Measurements from ENCODE around the gene CDH22.

CDH22 gene

DNA sequence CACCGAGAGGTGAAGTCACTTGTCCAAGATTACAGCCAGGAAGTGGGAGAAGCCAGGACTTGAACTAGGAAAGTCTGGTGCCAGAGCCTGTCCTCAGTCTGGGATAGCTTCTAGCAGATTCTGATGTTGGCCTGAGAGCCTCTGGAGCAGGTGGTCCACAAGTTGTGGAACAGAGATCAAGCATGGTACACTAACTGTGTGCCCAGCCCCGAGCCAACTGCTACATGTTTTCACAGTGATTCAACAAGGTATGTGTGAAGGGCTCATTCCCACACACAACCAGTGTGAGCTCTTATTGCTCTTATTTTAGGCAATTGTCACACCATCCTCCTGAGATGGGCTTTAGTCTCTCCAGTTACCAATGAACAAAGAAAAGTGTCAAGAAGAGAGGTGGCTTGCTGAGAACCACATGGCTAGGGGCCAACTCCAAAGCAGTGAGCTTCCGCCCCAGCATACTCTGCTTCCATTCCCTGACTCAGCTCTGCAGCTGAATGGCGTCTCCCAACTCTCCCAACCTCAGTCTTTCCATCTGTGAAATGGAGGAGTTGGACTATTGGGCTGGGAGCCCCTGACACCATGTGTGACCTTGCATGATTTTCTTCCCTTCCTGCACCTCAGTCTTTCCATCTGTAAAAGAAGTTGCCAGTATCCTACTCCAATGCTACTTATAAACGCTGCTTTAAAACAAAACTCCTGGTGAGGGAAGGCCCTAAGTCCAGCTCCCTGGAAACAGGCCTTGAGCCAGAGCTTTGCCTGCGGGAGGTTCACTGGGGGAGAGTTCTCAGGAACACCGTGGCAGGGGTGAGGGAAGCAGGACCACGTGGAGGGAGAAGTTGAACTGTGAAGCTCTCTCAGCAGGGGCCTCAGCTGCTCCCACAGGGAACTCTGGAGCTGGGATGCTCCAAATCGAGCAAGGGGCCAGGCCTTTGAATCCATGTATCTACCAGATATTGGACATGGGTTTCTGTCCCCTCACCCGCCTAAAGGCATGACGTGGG, 40.9 kb downstream of the CDH22 start:
- DNase-seq = no peak

- no peak for DNase-seq
Observed at GRCh38 chr20:46265539-46265938, 42.8 kb downstream of the CDH22 start.

GRCh38 chr20:46264391-46265266, 43.7 kb downstream of the CDH22 start:
- DNase-seq = no peak

- no peak for DNase-seq
Observed at GRCh38 chr20:46261456-46262253, 46.6 kb downstream of the CDH22 start.

DNA sequence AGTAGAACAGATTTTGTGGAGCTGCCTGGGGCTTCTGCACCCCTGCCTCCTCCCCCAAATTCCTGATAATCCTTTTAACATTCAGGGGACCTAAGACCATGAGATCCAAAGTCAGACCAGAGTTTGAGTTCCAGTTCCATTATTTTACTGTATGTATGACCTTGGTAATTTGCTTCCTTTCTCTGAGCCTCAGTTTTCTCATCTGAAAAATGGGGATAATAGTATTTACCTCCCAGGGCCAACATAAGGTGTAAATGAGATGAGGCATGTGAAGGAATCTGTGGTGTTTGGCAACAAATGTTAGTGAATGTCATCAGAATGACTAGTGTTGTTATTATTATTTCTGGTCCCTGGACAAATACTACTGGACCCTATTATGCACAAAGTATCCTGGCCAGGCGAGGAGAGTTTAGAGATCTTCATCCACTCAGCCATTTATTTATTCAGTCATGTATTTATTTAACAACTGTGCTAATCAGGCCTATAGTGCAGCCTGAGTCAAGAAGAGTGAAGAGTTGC, 47.3 kb downstream of the CDH22 start:
- DNase-seq = no peak

DNA sequence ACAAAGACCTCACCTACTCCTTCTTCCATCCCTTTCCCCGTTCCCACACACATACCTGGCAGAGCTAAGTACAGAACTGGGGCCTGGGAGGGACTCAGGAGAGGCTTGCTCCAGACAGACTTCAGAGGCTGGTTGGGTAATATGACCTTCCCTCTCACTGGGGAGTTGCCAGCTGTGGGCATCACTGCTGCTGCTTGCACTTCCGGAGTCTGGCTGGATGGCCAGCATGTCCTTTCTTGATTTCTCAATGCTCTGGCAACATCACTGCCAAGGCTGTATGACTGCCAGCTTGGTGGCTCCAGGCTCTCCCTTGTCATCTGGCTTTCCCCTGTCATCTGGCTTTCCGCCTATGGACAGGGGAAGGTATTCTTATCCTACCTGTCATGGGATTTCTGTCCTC, 47.8 kb downstream of the CDH22 start:
- no peak for DNase-seq

GRCh38 chr20:46259260-46259859, 48.9 kb downstream of the CDH22 start:
- DNase-seq = no peak

DNA sequence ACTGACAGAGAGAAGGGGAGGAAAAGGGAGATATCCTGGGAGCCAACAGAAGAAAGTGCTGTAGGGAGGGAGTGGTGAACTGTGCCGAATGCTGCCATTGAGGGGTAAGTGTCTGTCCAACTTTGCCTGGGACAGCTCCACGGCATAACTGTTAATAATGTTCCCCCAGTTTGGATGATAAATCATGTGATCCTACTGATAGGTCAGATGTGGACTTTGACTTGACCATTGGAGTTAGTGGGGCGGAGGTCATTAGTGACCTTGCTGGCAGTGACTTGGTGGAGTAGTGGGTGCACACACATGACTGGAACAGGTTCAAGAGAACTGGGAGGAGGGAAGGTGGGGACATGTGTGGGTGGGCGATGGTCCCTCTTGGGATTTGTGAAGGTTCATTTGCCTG, 50.4 kb downstream of the CDH22 start:
- no peak for DNase-seq

DNA sequence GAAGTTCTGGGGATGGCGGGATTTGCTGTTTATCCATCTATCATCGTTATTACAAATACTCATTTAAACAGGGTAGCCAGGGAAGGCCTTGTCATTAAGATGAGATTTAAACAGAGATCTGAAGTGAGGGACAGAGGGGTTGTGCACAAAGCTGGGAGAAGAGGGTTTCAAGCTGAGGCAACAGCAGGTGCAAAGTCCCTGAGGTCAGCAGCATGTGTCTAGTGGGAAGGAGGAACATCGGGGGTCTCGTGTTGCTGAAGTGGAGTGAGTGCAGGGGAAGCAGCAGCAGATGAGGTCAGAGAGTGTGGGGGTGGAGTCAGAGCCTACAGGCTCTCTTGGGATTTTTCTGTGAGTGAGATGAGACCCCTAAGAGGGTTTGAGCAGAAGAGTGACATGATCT, 52.0 kb downstream of the CDH22 start:
- no peak for DNase-seq

DNA sequence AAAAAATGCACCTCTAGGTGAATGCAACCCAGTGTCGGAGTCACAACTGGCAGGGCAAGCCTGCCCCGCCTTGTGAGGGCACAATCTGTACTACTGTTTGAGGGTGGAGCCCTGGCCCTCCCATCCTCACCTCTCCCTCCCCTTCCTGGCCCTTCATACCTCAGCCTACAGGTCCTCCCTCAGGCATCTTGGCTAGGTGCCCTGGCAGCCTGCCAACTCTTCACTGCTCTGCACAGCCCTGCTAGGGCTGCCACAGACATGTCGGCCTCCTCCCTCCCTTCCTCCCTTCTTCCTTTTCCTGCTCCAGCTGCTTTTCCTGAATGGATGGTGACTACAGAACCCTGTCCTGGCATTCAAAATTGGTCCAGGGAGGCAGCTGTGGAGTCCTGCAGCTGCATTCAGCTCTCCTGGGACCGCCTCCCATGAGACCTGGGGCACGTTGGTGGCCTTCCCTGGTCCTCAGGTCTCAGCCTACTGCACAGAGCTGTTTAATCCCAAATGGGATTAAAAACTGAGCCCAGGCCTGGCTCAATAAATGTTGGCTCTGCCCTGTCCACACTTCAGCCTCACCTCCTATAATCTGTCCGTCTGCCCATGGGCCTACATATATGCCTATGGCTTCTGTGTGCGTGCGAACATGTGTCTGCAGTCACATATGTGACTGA, 52.7 kb downstream of the CDH22 start:
- DNase-seq = no peak

DNA sequence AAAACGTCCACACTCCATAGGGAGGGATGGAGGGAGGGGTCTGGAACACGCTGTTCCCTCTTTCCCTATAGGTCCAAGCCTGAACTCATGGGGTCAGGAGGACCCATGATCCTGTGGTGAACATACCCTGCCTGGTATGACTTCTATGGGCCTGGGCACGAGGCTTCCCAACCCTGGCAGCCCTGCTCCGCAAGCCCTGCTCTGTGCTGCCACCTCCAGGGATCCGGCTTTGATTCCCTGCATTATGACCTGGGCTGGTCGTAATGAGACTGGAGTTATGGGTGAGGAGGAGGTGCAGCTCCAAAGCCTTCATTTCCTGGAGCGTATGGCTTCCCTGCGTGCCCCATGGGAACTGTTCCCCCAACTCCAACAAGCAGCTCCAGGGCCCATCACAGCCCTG, 54.9 kb downstream of the CDH22 start:
- DNase-seq = no peak

GRCh38 chr20:46252352-46253091, 55.8 kb downstream of the CDH22 start:
- no peak for DNase-seq

DNA sequence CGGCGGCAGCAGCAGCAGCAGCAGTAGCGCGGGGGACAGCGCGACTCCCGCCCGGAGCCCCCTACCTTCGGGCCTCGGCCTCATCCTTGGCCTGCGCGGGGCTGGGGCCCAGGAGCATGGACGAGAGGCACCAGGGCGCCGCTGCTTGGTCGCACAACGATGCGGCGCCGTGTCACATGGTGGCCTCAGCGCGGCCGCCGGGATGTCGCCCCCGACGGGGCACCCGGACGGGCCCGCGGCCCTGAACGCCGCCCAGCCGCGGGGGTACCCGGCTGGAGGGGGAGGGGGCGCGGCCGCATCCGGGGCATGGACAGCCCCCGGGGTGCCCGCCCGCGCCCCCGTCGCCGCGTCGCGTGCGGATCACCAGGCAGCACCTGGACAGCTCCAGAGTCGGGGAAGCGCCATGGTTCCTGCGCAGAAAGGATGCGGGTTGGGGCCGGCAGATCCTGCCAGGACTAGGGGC, 57.1 kb downstream of the CDH22 start:
- DNase-seq = no peak

DNA sequence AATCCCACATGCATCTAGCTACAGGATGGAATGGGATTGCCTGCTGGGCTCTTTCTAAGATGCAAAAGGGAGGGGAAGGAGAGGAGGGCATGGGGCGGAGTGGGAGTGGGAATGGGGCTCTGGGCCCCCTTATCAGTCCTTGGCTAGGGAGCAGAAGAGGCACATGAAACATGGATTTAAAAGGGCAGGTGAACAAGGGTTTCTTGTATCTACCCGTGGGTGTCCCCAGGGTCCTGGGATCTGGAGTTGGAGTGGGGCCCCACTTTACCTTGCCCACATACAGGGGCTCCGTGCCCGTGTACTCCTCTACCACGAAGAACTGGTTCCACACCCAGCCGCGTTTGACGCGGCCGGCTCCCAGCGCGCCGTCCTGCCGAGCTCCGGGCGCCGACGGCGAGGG, 57.5 kb downstream of the CDH22 start:
- DNase-seq = no peak

DNA sequence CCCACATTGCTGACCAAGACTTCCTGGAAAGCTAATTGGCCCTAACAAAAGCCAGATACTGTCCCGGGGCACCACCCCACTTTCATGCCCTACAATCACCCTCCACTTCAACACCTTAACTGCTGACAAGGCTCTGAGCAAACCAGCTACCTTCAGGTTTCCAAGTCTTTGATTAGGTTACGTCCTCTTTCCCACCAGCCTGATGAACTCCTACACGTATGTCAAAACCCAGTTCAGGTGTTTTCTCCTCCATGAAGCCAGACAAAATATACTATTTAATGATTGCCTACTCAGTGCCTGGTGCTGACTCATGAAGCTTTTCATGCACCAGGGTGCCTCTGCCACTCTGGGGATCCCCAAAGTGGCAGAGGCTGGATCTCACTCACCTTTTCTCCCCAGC, 58.6 kb downstream of the CDH22 start:
- no peak for DNase-seq

GRCh38 chr20:46246559-46246958, 61.7 kb downstream of the CDH22 start:
- no peak for DNase-seq

GRCh38 chr20:46243707-46244628, 64.3 kb downstream of the CDH22 start:
- peak; percentile 58 for DNase-seq

DNA sequence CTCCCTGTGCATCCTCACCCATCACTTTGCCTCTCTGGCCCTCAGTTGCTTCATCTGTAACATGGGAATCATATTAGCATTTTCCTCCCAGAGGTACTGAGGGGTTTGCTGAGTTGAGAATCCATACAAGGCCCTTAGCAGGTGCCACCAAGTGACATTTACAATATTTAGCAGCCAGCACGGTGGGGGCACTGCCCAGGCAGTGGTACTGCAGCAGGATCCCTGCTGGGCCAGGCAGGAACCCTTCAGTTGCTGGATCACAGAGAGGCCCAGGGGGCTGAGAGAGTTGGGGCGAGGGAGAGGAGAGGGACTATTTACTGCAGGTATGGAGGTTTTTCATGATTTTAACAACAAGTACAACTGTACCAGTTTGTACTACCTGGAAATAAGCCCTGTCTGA, 65.9 kb downstream of the CDH22 start:
- DNase-seq = no peak

DNA sequence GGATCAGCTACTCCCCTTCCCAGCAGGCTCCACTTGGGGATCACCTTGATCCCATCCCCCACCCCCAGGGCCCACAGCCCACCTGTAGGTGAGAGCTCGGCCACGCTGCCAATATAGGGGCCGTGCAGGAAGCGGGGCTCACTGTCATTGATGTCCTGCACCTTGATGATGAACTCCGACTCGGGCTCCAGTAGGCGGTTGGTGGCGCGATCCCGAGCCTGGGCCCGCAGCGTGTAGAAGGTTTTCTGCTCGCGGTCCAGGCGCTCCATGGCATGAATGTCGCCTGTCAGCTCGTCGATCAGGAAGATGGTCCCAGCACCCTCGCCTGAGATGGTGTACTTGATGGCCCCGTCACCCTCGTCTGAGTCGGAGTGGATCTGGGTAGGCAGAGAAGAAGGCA, 67.4 kb downstream of the CDH22 start:
- no peak for DNase-seq
